MM.1S (cell line): ENCODE data around the gene SYT2.

ENCODE experiments used
- DNase-seq: peaks from one replicate; pipeline ENCODE4 v3.0.0-alpha.2; 2015
- H2AFZ ChIP-seq: fragments of 300-600 bp; sonication (generic); 2 replicates; pipeline ENCODE4 v1.6.0; 2016; ENCODE audit warnings: antibody characterized with exemption, low read length
- H3F3A ChIP-seq: fragments of 300-600 bp; sonication (generic); 2 replicates; pipeline ENCODE4 v1.6.1; 2016; ENCODE audit warnings: mild to moderate bottlenecking, antibody characterized with exemption, low read length, moderate library complexity, mixed read lengths; ENCODE audit not compliant: insufficient read depth
- H3K27ac ChIP-seq: fragments of 300-600 bp; sonication (generic); 2 replicates; pipeline ENCODE4 v1.5.1; 2016; ENCODE audit warnings: mild to moderate bottlenecking, low read length
- H3K27me3 ChIP-seq: fragments of 300-600 bp; sonication (generic); replicated peaks from 2 replicates; pipeline ENCODE4 v1.6.0; 2016; ENCODE audit warnings: low read length; ENCODE audit not compliant: insufficient read depth
- H3K36me3 ChIP-seq: fragments of 300-600 bp; sonication (generic); replicated peaks from 2 replicates; pipeline ENCODE4 v1.6.1; 2016; ENCODE audit warnings: mild to moderate bottlenecking, low read length, mixed read lengths; ENCODE audit not compliant: insufficient read depth
- H3K4me1 ChIP-seq: fragments of 300-600 bp; sonication (generic); 2 replicates; pipeline ENCODE4 v1.6.1; 2016; ENCODE audit warnings: low read length, mixed read lengths
- H3K4me2 ChIP-seq: fragments of 300-600 bp; sonication (generic); 2 replicates; pipeline ENCODE4 v1.6.0; 2016; ENCODE audit warnings: low read depth, low read length
- H3K4me3 ChIP-seq: fragments of 300-600 bp; sonication (generic); 2 replicates; pipeline ENCODE4 v1.5.1; 2016; ENCODE audit warnings: low read length, mixed read lengths
- H3K79me2 ChIP-seq: fragments of 300-600 bp; sonication (generic); 2 replicates; pipeline ENCODE4 v1.6.1; 2016; ENCODE audit warnings: mixed run types, low read length, mixed read lengths
- H3K9ac ChIP-seq: fragments of 300-600 bp; sonication (generic); 2 replicates; pipeline ENCODE4 v1.6.1; 2016; ENCODE audit warnings: low read length, mixed read lengths
- H3K9me2 ChIP-seq: fragments of 300-600 bp; sonication (generic); replicated peaks from 2 replicates; pipeline ENCODE4 v1.6.1; 2016; ENCODE audit warnings: mild to moderate bottlenecking, low read length, mixed read lengths; ENCODE audit not compliant: insufficient read depth
- H3K9me3 ChIP-seq: fragments of 300-600 bp; sonication (generic); replicated peaks from 2 replicates; pipeline ENCODE4 v1.6.1; 2016; ENCODE audit warnings: mild to moderate bottlenecking, low read length, mixed read lengths; ENCODE audit not compliant: insufficient read depth
- H4K20me1 ChIP-seq: fragments of 300-600 bp; sonication (generic); 2 replicates; pipeline ENCODE4 v1.6.1; 2016; ENCODE audit warnings: mild to moderate bottlenecking, low read length, moderate library complexity, mixed read lengths; ENCODE audit not compliant: insufficient read depth
- EZH2 ChIP-seq: fragments of 300-600 bp; sonication (generic); optimal IDR thresholded peaks from 2 replicates; pipeline ENCODE3; 2017; ENCODE audit warnings: low read depth, mild to moderate bottlenecking, antibody characterized with exemption, low read length, mixed read lengths
- EZH2phosphoT487 ChIP-seq: fragments of 300-600 bp; sonication (generic); IDR thresholded peaks from 2 replicates; pipeline ENCODE4 v1.6.1; 2018; ENCODE audit warnings: antibody characterized with exemption, low read length
- TF ChIP-seq, protein P1 (sequence below): fragments of 300-600 bp; sonication (generic); IDR thresholded peaks from 2 replicates; pipeline ENCODE4 v1.5.1; 2016; ENCODE audit warnings: antibody characterized with exemption, low read length, mixed read lengths

The SYT2 gene

GRCh38 chr1:202589190-202589930, 120.9 kb downstream of the SYT2 start:
- H3K9me2 ChIP-seq: no peaks in the 10 kb centered on the region
- H3K36me3 ChIP-seq: no peaks in the 10 kb centered on the region
- no peaks in the 10 kb centered on the region for H3K27me3 ChIP-seq
- H3K79me2 ChIP-seq: no peaks in the 10 kb centered on the region
- H2AFZ ChIP-seq: no peak overlapping the region
- no peaks in the 10 kb centered on the region for H3K4me1 ChIP-seq
- H3K4me2 ChIP-seq: no peak overlapping the region
- H3K9me3 ChIP-seq: no peaks in the 10 kb centered on the region
- H3K27ac ChIP-seq: no peak overlapping the region
- no peaks in the 10 kb centered on the region for H4K20me1 ChIP-seq
- H3K4me3 ChIP-seq: no peak overlapping the region
- H3K9ac ChIP-seq: no peak overlapping the region
- TF ChIP-seq EZH2phosphoT487: no peak
- no peaks in the 10 kb centered on the region for H3F3A ChIP-seq
- DNase-seq: no peak

GRCh38 chr1:202588503-202589189, 121.6 kb downstream of the SYT2 start:
- Histone ChIP-seq H3K4me3 (no peak overlapping the region), H2AFZ (no peak overlapping the region), H3K9ac (no peak overlapping the region), H3K9me3 (no peaks in the 10 kb centered on the region), H3K27ac (no peak overlapping the region), H4K20me1 (no peaks in the 10 kb centered on the region), H3K36me3 (no peaks in the 10 kb centered on the region), H3K9me2 (no peaks in the 10 kb centered on the region), H3K4me1 (no peaks in the 10 kb centered on the region), H3K27me3 (no peaks in the 10 kb centered on the region), H3K79me2 (no peaks in the 10 kb centered on the region), H3F3A (no peaks in the 10 kb centered on the region), H3K4me2 (no peak overlapping the region)
- TF ChIP-seq EZH2phosphoT487 (no peak), EZH2 (no peak)
- TF ChIP-seq, protein P1, sequence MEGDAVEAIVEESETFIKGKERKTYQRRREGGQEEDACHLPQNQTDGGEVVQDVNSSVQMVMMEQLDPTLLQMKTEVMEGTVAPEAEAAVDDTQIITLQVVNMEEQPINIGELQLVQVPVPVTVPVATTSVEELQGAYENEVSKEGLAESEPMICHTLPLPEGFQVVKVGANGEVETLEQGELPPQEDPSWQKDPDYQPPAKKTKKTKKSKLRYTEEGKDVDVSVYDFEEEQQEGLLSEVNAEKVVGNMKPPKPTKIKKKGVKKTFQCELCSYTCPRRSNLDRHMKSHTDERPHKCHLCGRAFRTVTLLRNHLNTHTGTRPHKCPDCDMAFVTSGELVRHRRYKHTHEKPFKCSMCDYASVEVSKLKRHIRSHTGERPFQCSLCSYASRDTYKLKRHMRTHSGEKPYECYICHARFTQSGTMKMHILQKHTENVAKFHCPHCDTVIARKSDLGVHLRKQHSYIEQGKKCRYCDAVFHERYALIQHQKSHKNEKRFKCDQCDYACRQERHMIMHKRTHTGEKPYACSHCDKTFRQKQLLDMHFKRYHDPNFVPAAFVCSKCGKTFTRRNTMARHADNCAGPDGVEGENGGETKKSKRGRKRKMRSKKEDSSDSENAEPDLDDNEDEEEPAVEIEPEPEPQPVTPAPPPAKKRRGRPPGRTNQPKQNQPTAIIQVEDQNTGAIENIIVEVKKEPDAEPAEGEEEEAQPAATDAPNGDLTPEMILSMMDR: no peak
- no peak for DNase-seq

- Histone ChIP-seq H3K9me2 (no peaks in the 10 kb centered on the region), H3K4me3 (no peak overlapping the region), H3K9ac (no peak overlapping the region), H3K4me1 (no peaks in the 10 kb centered on the region), H3K27ac (no peak overlapping the region), H3K27me3 (no peaks in the 10 kb centered on the region), H4K20me1 (no peaks in the 10 kb centered on the region), H3K9me3 (no peaks in the 10 kb centered on the region), H3K4me2 (no peak overlapping the region), H3K79me2 (no peaks in the 10 kb centered on the region), H3F3A (no peaks in the 10 kb centered on the region), H3K36me3 (no peaks in the 10 kb centered on the region), H2AFZ (no peak overlapping the region)
- TF ChIP-seq, protein P1: no peak
- TF ChIP-seq EZH2phosphoT487: no peak
- DNase-seq: no peak
Observed at GRCh38 chr1:202587859-202588485, 122.3 kb downstream of the SYT2 start.

- no peak overlapping the region for H3K4me3 ChIP-seq
- no peak overlapping the region for H3K27ac ChIP-seq
- H3K4me2 ChIP-seq: no peak overlapping the region
- no peaks in the 10 kb centered on the region for H3K27me3 ChIP-seq
- no peaks in the 10 kb centered on the region for H3K79me2 ChIP-seq
- DNase-seq: no peak
- no peaks in the 10 kb centered on the region for H3K9me3 ChIP-seq
- H4K20me1 ChIP-seq: no peaks in the 10 kb centered on the region
- H3K9me2 ChIP-seq: no peaks in the 10 kb centered on the region
- H2AFZ ChIP-seq: no peak overlapping the region
- H3F3A ChIP-seq: no peaks in the 10 kb centered on the region
- no peaks in the 10 kb centered on the region for H3K4me1 ChIP-seq
- H3K9ac ChIP-seq: no peak overlapping the region
- TF ChIP-seq, protein P1: no peak
- no peak for TF ChIP-seq EZH2
- TF ChIP-seq EZH2phosphoT487: no peak
- no peaks in the 10 kb centered on the region for H3K36me3 ChIP-seq
Observed at GRCh38 chr1:202586871-202587270, 123.4 kb downstream of the SYT2 start.
